Left ventricle myocardium inferior (tissue), 1 donor: ENCODE data around the gene PVALEF. TPM values are rescaled to one million over a fixed set of nuclear protein-coding genes. Genes with fewer than 3 reads are reported as not detected.

Experiments used
- microRNA-seq: library from miRNA; unstranded; fragments of <30 nt; microRNA quantifications from one replicate; pipeline ENCODE4 v1.2.0, GENCODE V29; 2020
- total RNA-seq: library from RNA; stranded (reverse); fragmentation: NEBNext Ultra II Directional; extraction: Animal tissue kit (Norgen Biotek cat#: 25700); gene quantifications from one replicate; pipeline ENCODE4 v1.2.1, GENCODE V29; 2021
- donor health status: DM: no; HTN: yes; CAD: no; lungs with severe emphysema.

PVALEF gene
- total RNA-seq, 1 donor from 2014 or later: not detected

Small RNA genes lying within 50 kb of the gene (microRNA-seq; reads per million reads assigned to microRNA genes)
- 1.2 reads per million for gene MIR1250
- gene MIR3065: not detected
- gene MIR338: not detected
- not detected for gene MIR657

Other genes with a start within 250 kb of the PVALEF start
- 15.9 TPM for gene CHMP6, start 173.7 kb upstream of the PVALEF start, total RNA-seq
- 27.9 TPM for gene BAIAP2, start 130.4 kb upstream of the PVALEF start, total RNA-seq
- 2.3 TPM for gene AATK, start 714 bp downstream of the PVALEF start, total RNA-seq
- gene CEP131, start 57.5 kb downstream of the PVALEF start, total RNA-seq: 7.6 TPM
- gene TEPSIN, start 73.5 kb downstream of the PVALEF start, total RNA-seq: 15.9 TPM
- gene NDUFAF8, start 73.8 kb downstream of the PVALEF start, total RNA-seq: 61.5 TPM
- gene SLC38A10, start 129.8 kb downstream of the PVALEF start, total RNA-seq: 50.1 TPM
- gene BAHCC1, start 229.9 kb downstream of the PVALEF start, total RNA-seq: 7.3 TPM